B cell (primary cell): ENCODE results near the gene USH2A. TPM values are rescaled to one million over a fixed set of nuclear protein-coding genes. Genes with fewer than 3 reads are reported as not detected.

ENCODE experiments used
- ATAC-seq: fragments of 200-7000 bp; cut with Tn5 transposase; one replicate; pipeline ENCODE4 v1.10.0; 2021; ENCODE audit warnings: low read depth, mild to moderate bottlenecking, moderate number of reproducible peaks, moderate library complexity
- CTCF ChIA-PET: fragments of 350-600 bp; sonication (Branson Sonifier 250); formaldehyde crosslinking; loops from one replicate; lab custom pipeline; 2021; ENCODE audit warnings: antibody characterized with exemption, inconsistent platforms; lab: Charles Lee
- POLR2A ChIA-PET: fragments of 350-600 bp; sonication (Branson Sonifier 250); formaldehyde crosslinking; loops from one replicate; lab custom pipeline; 2021; ENCODE audit warnings: antibody characterized with exemption; lab: Charles Lee
- DNase-seq: peaks from one replicate; pipeline ENCODE4 v3.0.0; 2013
- H2AFZ ChIP-seq: 2 replicates; pipeline ENCODE4 v1.6.1; 2012; ENCODE audit warnings: mild to moderate bottlenecking, low read depth, low read length; ENCODE audit not compliant: insufficient read depth, poor library complexity, severe bottlenecking
- H3K27ac ChIP-seq, 2 donors: 1 replicate in 1 of 2; 2 replicates in 1 of 2; pipeline ENCODE4 v1.5.1; 2012 to 2013; ENCODE audit warnings: low read length in 2 of 2, mild to moderate bottlenecking in 2 of 2, moderate library complexity in 1 of 2
- H3K27me3 ChIP-seq, 4 experiments: fragments of 200-600 bp in 1 of 4; sonication (generic) in 1 of 4; replicated peaks in 1 of 4; 1 replicate in 2 of 4; 2 replicates in 2 of 4; pipeline versions ENCODE4 v1.6.1 to v1.7.0; 2013 to 2016; ENCODE audit warnings: low read length in 3 of 4, mild to moderate bottlenecking in 2 of 4, mixed read lengths in 1 of 4, moderate library complexity in 1 of 4; ENCODE audit not compliant: insufficient read depth in 4 of 4, control insufficient read depth in 3 of 4; ENCODE audit errors: control extremely low read depth in 1 of 4
- H3K36me3 ChIP-seq, 2 experiments: replicated peaks in 1 of 2; 1 replicate in 1 of 2; 2 replicates in 1 of 2; pipeline versions ENCODE4 v1.6.1 to v1.7.1; 2013; ENCODE audit warnings: low read length in 1 of 2; ENCODE audit not compliant: insufficient read depth in 2 of 2, control insufficient read depth in 1 of 2; ENCODE audit errors: control extremely low read depth in 1 of 2, extremely low read depth in 1 of 2
- H3K4me1 ChIP-seq, 2 donors: fragments of 200-600 bp in 1 of 2; sonication (generic) in 1 of 2; 1 replicate in 1 of 2; 2 replicates in 1 of 2; pipeline versions ENCODE4 v1.5.1 to v1.6.1; 2013 to 2017; ENCODE audit warnings: low read length in 2 of 2; ENCODE audit not compliant: control insufficient read depth in 2 of 2, insufficient read depth in 2 of 2
- H3K4me2 ChIP-seq: replicated peaks from 2 replicates; pipeline ENCODE3; 2012; ENCODE audit warnings: mild to moderate bottlenecking, low read depth, low read length; ENCODE audit not compliant: poor library complexity, severe bottlenecking
- H3K4me3 ChIP-seq, 5 experiments: fragments of 200-600 bp in 1 of 5; sonication (generic) in 1 of 5; 1 replicate in 3 of 5; 2 replicates in 2 of 5; pipeline versions ENCODE4 v1.5.1 to v1.7.0; 2011 to 2016; ENCODE audit warnings: low read length in 4 of 5, mild to moderate bottlenecking in 4 of 5, low read depth in 2 of 5, control low read depth in 1 of 5, moderate library complexity in 1 of 5; ENCODE audit not compliant: insufficient read depth in 1 of 5; ENCODE audit errors: control extremely low read depth in 1 of 5, extremely low read depth in 1 of 5
- H3K79me2 ChIP-seq: fragments of 200-600 bp; sonication (generic); one replicate; pipeline ENCODE4 v1.6.0; 2016; ENCODE audit warnings: low read length; ENCODE audit not compliant: control insufficient read depth, insufficient read depth
- H3K9ac ChIP-seq: fragments of 200-600 bp; sonication (generic); 2 replicates; pipeline ENCODE4 v1.6.1; 2017; ENCODE audit warnings: mild to moderate bottlenecking, low read length, moderate library complexity
- H3K9me3 ChIP-seq, 3 donors: one replicate each; pipeline versions ENCODE4 v1.6.1 to v1.7.1; 2013; ENCODE audit warnings: low read length in 2 of 3; ENCODE audit not compliant: control insufficient read depth in 2 of 3, insufficient read depth in 1 of 3; ENCODE audit errors: control extremely low read depth in 1 of 3
- H4K20me1 ChIP-seq: 2 replicates; pipeline ENCODE4 v1.6.0; 2012; ENCODE audit warnings: mild to moderate bottlenecking, low read length; ENCODE audit not compliant: insufficient read depth, control insufficient read depth, poor library complexity, severe bottlenecking
- H3K27ac Mint-ChIP-seq: one replicate; pipeline ENCODE4 v1.8.0; 2021; ENCODE audit warnings: mixed read lengths
- H3K27me3 Mint-ChIP-seq: one replicate; pipeline ENCODE4 v1.8.0; 2021; ENCODE audit warnings: mixed read lengths
- H3K4me1 Mint-ChIP-seq: one replicate; pipeline ENCODE4 v1.8.0; 2021; ENCODE audit warnings: mixed read lengths
- H3K4me3 Mint-ChIP-seq: one replicate; pipeline ENCODE4 v1.8.0; 2021; ENCODE audit warnings: mixed read lengths
- H3K9me3 Mint-ChIP-seq: one replicate; pipeline ENCODE4 v1.8.0; 2022; ENCODE audit warnings: mixed read lengths; ENCODE audit not compliant: insufficient read depth
- EZH2 ChIP-seq: IDR thresholded peaks from 2 replicates; pipeline ENCODE4 v1.6.1; 2012; ENCODE audit warnings: borderline replicate concordance, low read depth, mild to moderate bottlenecking, moderate library complexity, low read length; ENCODE audit not compliant: insufficient read depth, poor library complexity, severe bottlenecking
- WGBS: methylation state at CpG from one replicate; pipeline ENCODE4 v1.1.5; 2013; ENCODE audit warnings: missing lambda C conversion rate; ENCODE audit not compliant: insufficient coverage; 5-methylcytosine and 5-hydroxymethylcytosine counted together
- intact Hi-C: fragments of 100-400 bp; cut with micrococcal nuclease; formaldehyde crosslinking; loops from one replicate; pipeline ENCODE4 v1.10.0; 2022
- polyA plus RNA-seq: library from polyadenylated mRNA; depleted of rRNA; stranded (reverse); fragments of >200 nt; gene quantifications from 2 replicates; pipeline ENCODE4 v1.2.3, GENCODE V29; 2012
- total RNA-seq, 2 donors: library from RNA; stranded (reverse); fragments of 120-200 nt in 1 of 2; gene quantifications; 1 replicate in 1 of 2; 2 replicates in 1 of 2; pipeline versions ENCODE4 v1.2.3 to v1.2.4, GENCODE V29; 2013 to 2022
- TF ChIP-seq, protein P1 (sequence below): fragments of 200-600 bp; IDR thresholded peaks from one replicate; pipeline ENCODE4 v1.8.0; 2022; ENCODE audit warnings: antibody characterized with exemption, mild to moderate bottlenecking

The USH2A gene
- total and polyA plus RNA-seq, 2 donors (not counting 1 experiment from before 2014, with no cell fraction given), result 0.01 TPM; not detected in 1

- Histone ChIP-seq H3K4me3 (no peak overlapping the region), H3K4me2 (no peak overlapping the region), H3K36me3 (no peaks in the 10 kb centered on the region), H3K27ac (no peak overlapping the region), H3K9me3 (no peaks in the 10 kb centered on the region), H4K20me1 (no peaks in the 10 kb centered on the region), H3K9ac (no peak overlapping the region), H3K27me3 (no peaks in the 10 kb centered on the region), H2AFZ (no peak overlapping the region), H3K79me2 (no peaks in the 10 kb centered on the region), H3K4me1 (no peaks in the 10 kb centered on the region)
- ATAC-seq (no peak), DNase-seq (no peak)
- H3K27me3 Mint-ChIP-seq, result no peaks in the 10 kb centered on the region
- H3K27ac Mint-ChIP-seq, result no peak overlapping the region
- CTCF ChIA-PET, result no interaction called here
- H3K4me1 Mint-ChIP-seq, result no peaks in the 10 kb centered on the region
- POLR2A ChIA-PET, result interaction anchor here (0.7 kb wide), 1 partner anchor 22 kb away, joined by 4 read pairs; no protein-coding TSS in a partner anchor
- intact Hi-C loops, result no loop called here
- 100% methylated on average over 1 of the region's 6 CpGs for WGBS
- no peak overlapping the region for H3K4me3 Mint-ChIP-seq
- no peak for TF ChIP-seq EZH2
- TF ChIP-seq, protein P1, sequence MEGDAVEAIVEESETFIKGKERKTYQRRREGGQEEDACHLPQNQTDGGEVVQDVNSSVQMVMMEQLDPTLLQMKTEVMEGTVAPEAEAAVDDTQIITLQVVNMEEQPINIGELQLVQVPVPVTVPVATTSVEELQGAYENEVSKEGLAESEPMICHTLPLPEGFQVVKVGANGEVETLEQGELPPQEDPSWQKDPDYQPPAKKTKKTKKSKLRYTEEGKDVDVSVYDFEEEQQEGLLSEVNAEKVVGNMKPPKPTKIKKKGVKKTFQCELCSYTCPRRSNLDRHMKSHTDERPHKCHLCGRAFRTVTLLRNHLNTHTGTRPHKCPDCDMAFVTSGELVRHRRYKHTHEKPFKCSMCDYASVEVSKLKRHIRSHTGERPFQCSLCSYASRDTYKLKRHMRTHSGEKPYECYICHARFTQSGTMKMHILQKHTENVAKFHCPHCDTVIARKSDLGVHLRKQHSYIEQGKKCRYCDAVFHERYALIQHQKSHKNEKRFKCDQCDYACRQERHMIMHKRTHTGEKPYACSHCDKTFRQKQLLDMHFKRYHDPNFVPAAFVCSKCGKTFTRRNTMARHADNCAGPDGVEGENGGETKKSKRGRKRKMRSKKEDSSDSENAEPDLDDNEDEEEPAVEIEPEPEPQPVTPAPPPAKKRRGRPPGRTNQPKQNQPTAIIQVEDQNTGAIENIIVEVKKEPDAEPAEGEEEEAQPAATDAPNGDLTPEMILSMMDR, result no peak
- no peaks in the 10 kb centered on the region for H3K9me3 Mint-ChIP-seq
Observed at GRCh38 chr1:216183454-216183853, 239.8 kb downstream of the USH2A start.

DNA sequence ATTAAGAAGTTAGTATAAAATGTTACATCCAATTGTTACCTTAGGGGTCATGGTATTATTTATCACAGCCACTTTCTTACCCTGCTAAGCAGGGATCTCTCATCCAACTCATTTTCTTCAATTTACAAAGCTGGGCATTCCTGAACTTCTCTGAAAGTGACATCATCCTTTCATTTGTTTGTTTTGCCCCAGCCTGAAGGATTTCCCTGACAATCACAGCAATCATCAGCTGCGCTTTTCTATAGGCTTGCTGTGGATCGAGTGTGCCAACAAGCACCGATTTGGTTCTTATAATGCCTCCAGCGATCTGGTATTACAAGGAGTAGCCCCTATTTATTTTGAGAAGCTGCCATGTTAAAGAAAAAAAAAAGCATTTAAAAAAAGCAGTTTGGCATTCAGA, 240.2 kb downstream of the USH2A start:
- Mint-ChIP-seq H3K27ac (no peak overlapping the region), H3K27me3 (no peaks in the 10 kb centered on the region), H3K9me3 (no peaks in the 10 kb centered on the region), H3K4me1 (no peaks in the 10 kb centered on the region), H3K4me3 (no peak overlapping the region)
- Histone ChIP-seq H3K27me3 (no peaks in the 10 kb centered on the region), H3K36me3 (no peaks in the 10 kb centered on the region), H3K9ac (no peak overlapping the region), H3K4me3 (no peak overlapping the region), H2AFZ (no peak overlapping the region), H3K4me1 (no peaks in the 10 kb centered on the region), H3K9me3 (no peaks in the 10 kb centered on the region), H3K79me2 (no peaks in the 10 kb centered on the region), H3K4me2 (no peak overlapping the region), H4K20me1 (no peaks in the 10 kb centered on the region), H3K27ac (no peak overlapping the region)
- ChIA-PET CTCF (no interaction called here), POLR2A (interaction anchor here (0.7 kb wide), 1 partner anchor 22 kb away, joined by 4 read pairs; no protein-coding TSS in a partner anchor)
- DNase-seq (no peak), ATAC-seq (no peak)
- no peak for TF ChIP-seq EZH2
- TF ChIP-seq, protein P1, result no peak
- WGBS, result 27% methylated on average over 2 of the region's 4 CpGs
- intact Hi-C loops, result no loop called here
